Islet precursor cell (in vitro differentiated cells): Measurements from ENCODE around the gene RAB15.

Experiments
- DNase-seq: peaks from one replicate; pipeline ENCODE4 v3.0.0-alpha.2; 2018

The RAB15 gene

GRCh38 chr14:64987438-64987767 is 15.3 kb upstream of the RAB15 start:
- no peak for DNase-seq

- DNase-seq = peak; percentile 98
Measured at GRCh38 chr14:64986648-64987437, 14.7 kb upstream of the RAB15 start, which contains the start of gene FNTB. Gene FNTB (plus strand): TSS chr14:64986895. CDS start chr14:64986954, 59 bp downstream.

- no peak for DNase-seq
Measured at GRCh38 chr14:64983439-64984310, 11.5 kb upstream of the RAB15 start.

GRCh38 chr14:64979336-64980074 is 7.4 kb upstream of the RAB15 start:
- peak; percentile 81 for DNase-seq

GRCh38 chr14:64974563-64974962 is 2.4 kb upstream of the RAB15 start:
- no peak for DNase-seq

GRCh38 chr14:64973826-64974225 is 1.7 kb upstream of the RAB15 start:
- no peak for DNase-seq

- DNase-seq = no peak
Measured at GRCh38 chr14:64973026-64973442, 898 bp upstream of the RAB15 start.

- no peak for DNase-seq
Measured at GRCh38 chr14:64971491-64971942, 619 bp downstream of the RAB15 start.

- peak; percentile 78 for DNase-seq
Measured at GRCh38 chr14:64970776-64971477, 1.2 kb downstream of the RAB15 start.

- no peak for DNase-seq
Measured at GRCh38 chr14:64970041-64970440, 2.1 kb downstream of the RAB15 start.

GRCh38 chr14:64968651-64969050 is 3.5 kb downstream of the RAB15 start:
- DNase-seq = no peak

- DNase-seq = no peak
Measured at GRCh38 chr14:64968167-64968566, 4.0 kb downstream of the RAB15 start.

- DNase-seq = peak; percentile 92
Measured at GRCh38 chr14:64966976-64967375, 5.2 kb downstream of the RAB15 start.

GRCh38 chr14:64965356-64966000 is 6.7 kb downstream of the RAB15 start:
- no peak for DNase-seq

- DNase-seq = no peak
Measured at GRCh38 chr14:64963611-64964010, 8.5 kb downstream of the RAB15 start.

GRCh38 chr14:64960762-64961276 is 11.3 kb downstream of the RAB15 start:
- DNase-seq = no peak

GRCh38 chr14:64958743-64959142 is 13.4 kb downstream of the RAB15 start:
- no peak for DNase-seq

GRCh38 chr14:64958201-64958600 is 13.9 kb downstream of the RAB15 start:
- DNase-seq = no peak

- DNase-seq = no peak
Measured at GRCh38 chr14:64956697-64957406, 15.3 kb downstream of the RAB15 start.

- peak; percentile 50 for DNase-seq
Measured at GRCh38 chr14:64955297-64955696, 16.8 kb downstream of the RAB15 start.
